Measurements from ENCODE around the gene SPAG6.

GRCh38 chr10:22344249-22344648 lies 1.0 kb upstream of the SPAG6 start:
- no peak for TF ChIP-seq CTCF (IDR thresholded peaks at IDR 0.05; ENCODE audit: insufficient read depth, low read length)
- TF ChIP-seq POLR2AphosphoS5 (IDR thresholded peaks at IDR 0.05; ENCODE audit: low read depth), result no peak
- TF ChIP-seq REST (IDR thresholded peaks at IDR 0.05; ENCODE audit: insufficient replicate concordance, low read depth), result no peak
- no peak for TF ChIP-seq SPI1 (IDR thresholded peaks at IDR 0.05; ENCODE audit: borderline replicate concordance, low read depth)
- TF ChIP-seq GABPA (IDR thresholded peaks at IDR 0.05; ENCODE audit: low read depth), result no peak

Data from HL-60 (cell line).